Fibroblast of the aortic adventitia (primary cell): ENCODE data around the gene SLC2A4. TPM values are rescaled to one million over a fixed set of nuclear protein-coding genes. Genes with fewer than 3 reads are reported as not detected.

Experiments used
- DNase-seq: peaks from one replicate; pipeline ENCODE4 v3.0.0-alpha.2; 2010; ENCODE audit warnings: low read depth
- H3K4me3 ChIP-seq: 2 replicates; pipeline ENCODE4 v1.5.1; 2011; ENCODE audit warnings: low read depth, mild to moderate bottlenecking, control low read depth, low read length, moderate library complexity
- total RNA-seq: library from RNA; depleted of rRNA; stranded (reverse); fragments of >200 nt; gene quantifications from 2 replicates; pipeline ENCODE4 v1.2.3, GENCODE V29; 2012; ENCODE audit warnings: low replicate concordance
- TF ChIP-seq, protein P1 (sequence below): IDR thresholded peaks from 2 replicates; pipeline ENCODE4 v1.5.1; 2011; ENCODE audit warnings: mild to moderate bottlenecking, low read length, control low read depth, inconsistent platforms; ENCODE audit not compliant: insufficient read depth

SLC2A4 gene
- total RNA-seq, 1 donor: 0.18 TPM

DNA sequence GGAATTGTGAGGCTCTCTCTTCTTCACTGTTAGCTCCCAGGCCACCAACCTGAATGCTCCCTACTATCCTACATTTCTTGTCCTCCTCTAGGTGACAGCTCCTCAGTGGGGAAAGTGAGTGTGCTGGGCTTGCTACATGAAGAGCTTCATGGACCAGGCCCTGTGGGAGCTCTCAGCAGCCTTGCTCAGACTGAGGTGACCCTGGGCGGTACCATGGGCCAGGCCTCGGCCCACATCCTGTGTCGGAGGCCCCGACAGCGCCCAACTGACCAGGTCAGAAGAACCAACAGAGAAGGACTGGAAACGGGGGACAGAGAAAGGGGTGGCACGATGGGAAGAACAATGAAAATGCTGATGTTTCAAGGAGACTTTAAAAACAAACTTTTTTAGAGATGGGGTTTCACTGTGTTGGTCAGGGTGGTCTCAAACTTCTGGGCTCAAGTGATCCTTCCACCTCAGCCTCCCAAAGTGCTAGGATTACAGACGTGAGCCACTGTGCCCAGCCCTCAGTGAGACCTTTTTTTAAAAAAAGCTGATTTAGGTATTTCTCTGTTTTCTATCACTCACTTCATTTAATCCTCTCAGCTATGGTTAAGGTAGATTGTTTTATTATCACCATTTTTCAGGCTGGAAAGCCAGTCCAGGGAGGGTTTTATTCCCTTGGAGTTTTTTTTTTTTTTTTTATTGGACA, 24.6 kb upstream of the SLC2A4 start:
- TF ChIP-seq, protein P1, sequence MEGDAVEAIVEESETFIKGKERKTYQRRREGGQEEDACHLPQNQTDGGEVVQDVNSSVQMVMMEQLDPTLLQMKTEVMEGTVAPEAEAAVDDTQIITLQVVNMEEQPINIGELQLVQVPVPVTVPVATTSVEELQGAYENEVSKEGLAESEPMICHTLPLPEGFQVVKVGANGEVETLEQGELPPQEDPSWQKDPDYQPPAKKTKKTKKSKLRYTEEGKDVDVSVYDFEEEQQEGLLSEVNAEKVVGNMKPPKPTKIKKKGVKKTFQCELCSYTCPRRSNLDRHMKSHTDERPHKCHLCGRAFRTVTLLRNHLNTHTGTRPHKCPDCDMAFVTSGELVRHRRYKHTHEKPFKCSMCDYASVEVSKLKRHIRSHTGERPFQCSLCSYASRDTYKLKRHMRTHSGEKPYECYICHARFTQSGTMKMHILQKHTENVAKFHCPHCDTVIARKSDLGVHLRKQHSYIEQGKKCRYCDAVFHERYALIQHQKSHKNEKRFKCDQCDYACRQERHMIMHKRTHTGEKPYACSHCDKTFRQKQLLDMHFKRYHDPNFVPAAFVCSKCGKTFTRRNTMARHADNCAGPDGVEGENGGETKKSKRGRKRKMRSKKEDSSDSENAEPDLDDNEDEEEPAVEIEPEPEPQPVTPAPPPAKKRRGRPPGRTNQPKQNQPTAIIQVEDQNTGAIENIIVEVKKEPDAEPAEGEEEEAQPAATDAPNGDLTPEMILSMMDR: no peak
- no peak overlapping the region for H3K4me3 ChIP-seq
- DNase-seq: no peak

DNA sequence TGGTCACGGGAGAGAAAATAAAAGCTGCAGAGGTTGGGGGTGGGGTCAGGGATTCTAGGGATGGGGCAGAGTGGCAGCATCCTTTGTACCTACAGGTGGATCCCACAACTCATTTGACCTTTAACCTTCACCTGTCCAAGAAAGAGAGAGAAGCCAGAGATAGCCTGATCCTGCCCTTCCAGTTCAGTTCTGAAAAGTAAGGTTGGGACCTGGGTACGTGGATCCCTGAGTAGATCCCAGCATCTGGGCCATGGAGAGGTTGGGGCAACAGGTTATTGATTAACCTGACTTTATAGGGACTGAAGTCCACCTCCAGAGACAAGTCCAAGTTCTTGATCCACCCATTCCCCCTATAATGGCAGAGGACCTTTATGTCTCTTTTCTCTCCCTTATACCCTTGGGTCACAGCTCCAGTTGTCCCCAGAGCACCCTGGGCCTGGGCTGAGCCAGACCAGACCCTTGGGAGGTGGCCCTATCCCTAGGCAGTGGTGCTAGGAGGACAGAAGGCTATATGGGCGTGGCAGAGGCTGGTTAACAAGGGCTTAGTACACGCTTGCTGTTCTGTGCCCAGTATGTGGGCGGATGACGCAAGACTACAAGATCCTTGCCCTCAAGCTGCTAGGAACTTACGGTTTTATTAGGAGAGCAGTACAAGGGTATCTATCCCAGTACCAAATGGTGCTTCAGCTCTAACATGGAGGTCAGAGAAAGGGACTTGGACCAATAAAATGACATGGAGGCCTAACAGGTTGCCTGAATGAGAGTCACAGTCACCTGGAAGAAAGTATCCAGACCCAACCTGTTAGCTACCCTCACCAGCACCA, 22.6 kb upstream of the SLC2A4 start:
- peak; percentile 45 for DNase-seq
- TF ChIP-seq, protein P1: no peak

DNA sequence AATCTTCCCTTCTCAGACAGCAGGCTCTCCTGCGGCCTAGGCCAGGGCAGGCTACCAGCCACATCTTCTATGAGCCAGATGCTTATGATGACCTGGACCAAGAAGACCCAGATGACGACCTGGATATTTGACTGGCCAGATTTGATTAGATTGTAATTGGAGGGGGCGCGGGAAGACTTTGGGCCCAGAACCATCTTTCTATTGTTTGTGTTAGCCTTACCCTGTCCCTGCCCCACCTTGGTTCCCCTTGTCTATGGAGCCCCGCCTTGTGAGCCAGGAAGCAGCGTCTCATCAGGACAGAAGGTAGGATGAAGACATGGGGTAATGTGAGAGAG, 22.0 kb upstream of the SLC2A4 start:
- TF ChIP-seq, protein P1: no peak
- no peak overlapping the region for H3K4me3 ChIP-seq
- DNase-seq: no peak

More for the DNA sequence above, 22.6 kb upstream of the SLC2A4 start:
- H3K4me3 ChIP-seq: no peak overlapping the region

DNA sequence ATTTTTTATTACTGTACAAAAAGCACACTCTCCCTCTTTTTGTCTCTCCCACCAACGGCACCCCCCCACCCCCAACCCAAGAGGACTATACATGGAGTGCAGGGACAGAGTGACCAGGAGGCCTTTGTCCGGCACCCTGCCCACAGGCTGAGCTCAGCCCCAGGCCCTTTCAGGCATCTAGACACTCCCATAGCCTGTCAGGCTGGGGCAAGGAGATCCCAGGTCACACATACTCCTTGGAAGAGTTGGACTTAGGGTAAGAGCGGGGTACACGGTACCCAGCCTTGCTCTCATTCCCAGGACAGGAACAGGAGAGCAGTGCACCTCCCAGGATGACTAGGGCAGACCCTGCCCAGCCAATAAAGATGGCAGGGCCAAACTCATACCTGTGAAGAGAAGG, 21.4 kb upstream of the SLC2A4 start:
- H3K4me3 ChIP-seq: no peak overlapping the region
- no peak for DNase-seq
- TF ChIP-seq, protein P1: no peak

DNA sequence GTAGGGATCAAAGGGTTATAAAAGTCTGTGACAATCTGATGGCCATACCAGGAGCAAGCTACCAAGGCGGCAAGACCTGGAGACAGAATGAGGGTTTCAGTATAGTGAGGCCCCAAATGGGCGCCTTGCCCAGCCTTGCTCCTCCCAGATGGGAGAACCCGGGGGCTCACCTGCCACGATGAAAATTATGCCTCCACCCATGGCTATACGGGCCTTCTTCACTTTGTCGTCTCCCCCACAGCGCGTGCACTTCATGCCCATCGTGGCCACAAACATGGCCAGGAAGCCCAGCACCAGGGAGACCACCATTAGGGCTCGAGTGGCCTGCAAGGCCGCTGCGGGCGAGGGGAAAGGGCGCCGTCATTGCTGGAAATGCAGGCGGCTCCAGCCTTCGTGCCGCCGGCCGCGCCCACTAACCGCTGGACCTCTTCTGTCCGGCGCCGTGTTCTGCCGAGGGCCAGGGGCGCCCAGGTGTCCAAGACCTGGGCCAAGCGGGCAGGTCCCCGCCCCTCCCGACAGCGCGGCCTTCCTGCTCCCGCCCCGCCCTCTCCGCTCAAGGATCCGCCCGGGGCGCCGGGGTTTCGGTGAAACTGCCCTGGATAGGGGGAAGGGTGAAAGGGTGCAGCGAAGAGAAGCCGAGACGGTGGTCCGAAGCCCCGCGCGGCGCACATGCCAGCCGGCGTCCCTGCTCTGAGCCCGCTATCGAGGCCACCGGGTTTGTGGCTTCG, 20.7 kb upstream of the SLC2A4 start:
- DNase-seq: no peak
- TF ChIP-seq, protein P1: no peak
- peak overlapping the region; percentile 33 for H3K4me3 ChIP-seq

DNA sequence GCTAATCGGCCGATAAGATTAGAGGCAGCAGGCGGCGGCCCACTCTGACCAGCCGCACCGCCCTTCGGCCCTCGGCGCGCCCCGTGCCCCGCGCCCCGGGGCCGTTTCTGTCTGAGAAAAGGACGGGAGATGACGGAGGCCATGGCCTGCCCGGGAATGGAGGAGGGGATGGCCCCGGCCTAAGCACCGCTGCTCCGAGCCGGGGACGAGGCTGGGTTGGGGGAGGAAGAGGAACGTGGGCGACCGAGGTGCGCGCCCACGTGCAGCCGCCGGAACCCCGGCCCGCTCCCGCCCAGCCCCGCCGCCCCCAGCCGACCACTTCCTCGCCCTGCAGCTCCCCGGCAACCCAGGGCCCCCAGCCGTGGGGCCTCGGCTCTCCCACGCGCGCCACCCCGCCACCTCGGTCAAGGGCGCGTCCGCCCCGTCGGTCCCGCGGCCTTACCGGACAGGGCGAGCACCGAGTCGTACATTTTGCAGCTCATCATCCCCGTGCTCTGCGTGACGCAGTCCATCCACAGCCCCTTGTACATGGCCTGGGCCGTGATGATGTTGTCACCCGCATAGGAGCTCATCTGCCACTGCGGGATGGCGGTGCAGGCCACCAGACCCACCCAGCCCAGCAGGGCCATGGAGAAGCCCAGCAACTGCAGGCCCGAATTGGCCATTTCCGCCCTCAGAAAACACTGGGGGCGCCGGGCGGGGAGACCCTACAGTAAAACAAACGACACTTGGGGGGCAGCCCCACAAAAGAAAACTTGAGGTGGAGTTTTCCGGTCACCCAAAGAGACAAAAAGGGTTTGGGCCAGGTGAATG, 19.9 kb upstream of the SLC2A4 start:
- TF ChIP-seq, protein P1: no peak
- DNase-seq: no peak
- H3K4me3 ChIP-seq: peak overlapping the region; percentile 33
